Kidney glomerular epithelial cell (primary cell): ENCODE results near the gene SERPINA4.

Source experiments
- DNase-seq: peaks from one replicate; lab custom pipeline; 2025; lab: John Stamatoyannopoulos, UW

SERPINA4 gene, protein sequence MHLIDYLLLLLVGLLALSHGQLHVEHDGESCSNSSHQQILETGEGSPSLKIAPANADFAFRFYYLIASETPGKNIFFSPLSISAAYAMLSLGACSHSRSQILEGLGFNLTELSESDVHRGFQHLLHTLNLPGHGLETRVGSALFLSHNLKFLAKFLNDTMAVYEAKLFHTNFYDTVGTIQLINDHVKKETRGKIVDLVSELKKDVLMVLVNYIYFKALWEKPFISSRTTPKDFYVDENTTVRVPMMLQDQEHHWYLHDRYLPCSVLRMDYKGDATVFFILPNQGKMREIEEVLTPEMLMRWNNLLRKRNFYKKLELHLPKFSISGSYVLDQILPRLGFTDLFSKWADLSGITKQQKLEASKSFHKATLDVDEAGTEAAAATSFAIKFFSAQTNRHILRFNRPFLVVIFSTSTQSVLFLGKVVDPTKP

DNA sequence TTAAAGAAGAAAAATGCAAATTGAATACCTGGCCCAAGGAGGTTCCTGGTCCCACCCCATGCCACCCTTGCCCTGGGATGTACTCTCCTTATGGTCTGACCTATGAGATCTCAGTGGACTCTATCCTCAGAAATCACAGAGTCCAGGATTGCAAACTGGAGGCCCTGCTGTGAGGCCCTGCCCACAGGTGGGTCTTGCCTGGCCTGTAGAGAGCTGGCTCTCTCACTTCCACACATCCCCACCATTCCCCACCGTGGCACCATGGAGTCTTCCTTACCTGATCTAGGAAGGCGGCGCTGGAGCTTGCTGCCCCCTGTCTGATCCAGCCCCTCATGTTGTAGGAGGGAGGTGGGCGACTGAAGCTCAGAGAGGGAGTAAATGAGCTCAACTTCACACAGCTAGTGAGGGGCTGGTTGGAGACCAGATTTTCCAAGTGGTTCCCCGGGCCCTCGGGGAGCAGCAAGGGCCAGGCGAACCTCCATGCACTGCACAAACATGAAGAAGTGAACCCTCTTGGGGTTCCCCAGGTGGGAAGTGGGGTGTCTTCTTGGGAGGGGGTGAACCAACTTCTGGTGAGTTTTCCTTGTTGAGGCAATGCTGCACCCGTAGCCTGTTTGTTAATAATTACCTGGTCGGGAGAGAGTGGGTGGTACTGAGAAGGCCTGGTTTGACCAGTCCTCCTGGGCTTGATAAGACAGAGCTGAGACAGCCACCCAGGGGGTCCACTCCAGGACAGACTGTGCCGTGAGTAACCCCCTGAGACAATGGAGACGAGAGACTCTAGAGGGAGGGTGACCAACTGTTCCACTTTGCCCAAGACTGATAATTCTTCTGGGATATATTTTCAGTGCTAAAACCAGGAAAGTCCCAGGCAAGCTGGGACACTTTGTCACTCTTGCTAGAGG, at the start of gene SERPINA4:
TSS of gene SERPINA4 (plus strand) at position 692 of the 905 bp plus-strand sequence. CDS start 2,041 bp downstream, outside the sequence.
- no peak for DNase-seq

DNA sequence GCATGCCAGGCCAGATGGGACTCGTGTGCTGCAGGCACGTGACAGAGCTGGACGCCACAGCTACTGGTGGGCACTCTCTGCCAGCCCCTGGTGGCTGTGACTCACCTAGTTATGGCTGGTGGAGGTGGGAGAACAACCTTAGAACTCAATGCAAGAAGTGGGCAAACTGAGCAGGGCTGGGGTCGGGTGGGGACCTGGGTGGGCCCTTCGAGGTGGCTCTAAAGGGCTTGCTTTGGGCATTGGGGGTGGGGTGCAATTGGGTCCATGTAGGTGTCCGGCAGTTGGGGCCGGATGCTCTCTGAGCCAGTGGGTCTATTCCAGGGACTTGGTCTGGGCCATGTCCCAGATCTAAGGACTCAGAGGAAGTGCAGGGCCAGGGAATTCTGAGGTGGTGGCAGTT, 46.9 kb upstream of the SERPINA4 start:
- no peak for DNase-seq

- no peak for DNase-seq
These were observed 45.8 kb upstream of the SERPINA4 start for GRCh38 chr14:94515426-94515825.

- DNase-seq = no peak
These were observed 45.4 kb upstream of the SERPINA4 start for GRCh38 chr14:94515856-94516255.

GRCh38 chr14:94517248-94517640, 44.0 kb upstream of the SERPINA4 start:
- no peak for DNase-seq

DNA sequence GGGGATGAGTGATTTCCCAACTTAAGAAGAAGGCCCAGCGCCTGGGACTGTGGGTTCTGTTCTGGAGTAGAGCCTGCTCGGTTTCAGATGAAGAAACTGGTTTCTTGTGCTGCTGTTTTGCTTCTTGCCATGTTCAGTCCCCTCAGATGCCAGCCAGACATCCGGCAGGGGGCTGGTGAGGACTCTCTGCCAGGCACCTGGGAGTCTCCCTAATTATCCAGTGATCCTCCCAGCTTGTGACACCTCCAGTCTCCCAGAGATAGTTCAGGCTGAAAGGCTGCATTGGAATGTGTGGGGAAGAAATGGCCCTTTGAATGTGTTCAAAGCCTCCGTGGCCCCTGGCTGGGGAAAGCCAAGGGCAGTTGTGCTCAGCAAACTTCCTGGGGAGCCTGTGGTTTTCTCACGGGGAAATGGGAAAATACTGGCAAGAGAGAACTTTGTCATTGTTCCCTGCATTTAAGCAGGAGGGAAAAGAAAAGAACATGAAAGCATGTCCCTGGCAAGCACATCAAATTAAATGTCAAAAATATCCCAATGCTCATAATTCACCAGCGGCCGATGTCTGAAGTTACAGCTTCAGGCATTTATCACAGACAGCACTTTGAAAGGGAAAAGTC, 43.5 kb upstream of the SERPINA4 start:
- no peak for DNase-seq

DNA sequence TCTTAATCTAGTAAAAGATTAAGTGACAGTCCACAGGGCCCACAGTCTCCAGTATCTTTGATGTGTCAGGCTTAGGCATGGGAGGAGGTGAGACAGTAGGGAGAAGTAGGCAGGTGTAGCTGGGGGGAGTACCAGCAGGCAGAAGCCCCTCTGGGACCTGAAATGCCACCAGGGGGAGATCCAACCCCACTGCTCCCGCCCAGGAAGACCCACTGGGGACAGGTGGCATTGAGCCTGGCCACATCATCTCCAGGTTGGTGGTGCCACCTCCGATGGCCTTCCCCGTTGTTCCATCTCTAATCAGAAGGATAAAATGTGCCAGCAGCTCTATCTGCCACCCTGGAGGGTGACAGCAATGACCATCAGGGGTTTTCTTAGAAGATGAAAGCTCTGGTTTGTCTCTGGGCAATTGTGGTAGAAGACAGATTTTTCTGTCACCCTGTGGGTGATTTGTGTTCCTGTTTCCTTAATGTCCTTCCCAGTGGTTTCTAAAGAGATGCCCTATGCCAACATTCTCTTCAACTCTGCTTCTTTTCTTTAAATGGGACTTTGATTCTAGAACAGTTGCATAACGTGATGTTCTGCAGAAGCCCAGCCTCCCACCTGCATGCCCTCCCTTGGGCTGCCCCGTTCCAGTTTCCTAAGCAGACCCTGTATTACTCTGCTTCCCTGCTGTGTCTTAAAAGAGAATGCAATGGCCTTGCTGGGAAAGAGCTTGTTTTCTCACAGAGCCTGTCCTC, 39.7 kb upstream of the SERPINA4 start:
- no peak for DNase-seq

GRCh38 chr14:94522115-94522724, 39.0 kb upstream of the SERPINA4 start:
- DNase-seq = no peak

DNA sequence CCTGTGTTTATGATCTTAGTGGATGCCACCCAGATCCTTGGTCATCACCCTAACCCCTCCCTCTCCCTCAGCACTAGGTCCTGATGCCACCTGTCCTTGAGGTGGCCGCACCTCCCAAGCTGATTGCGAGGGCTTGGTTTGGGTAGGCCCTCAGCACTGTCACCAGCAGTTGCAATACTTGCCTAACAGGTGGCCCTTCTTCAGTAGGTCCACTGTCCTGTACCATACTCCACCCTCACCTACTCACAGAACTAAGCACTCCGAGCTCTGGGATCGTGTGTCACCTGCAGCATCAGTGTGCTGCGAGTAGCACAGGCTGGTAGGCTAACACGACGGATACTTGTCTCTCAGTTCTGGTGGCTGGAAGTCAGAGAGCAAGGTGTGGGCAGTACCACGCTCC, 38.0 kb upstream of the SERPINA4 start:
- DNase-seq = no peak

DNA sequence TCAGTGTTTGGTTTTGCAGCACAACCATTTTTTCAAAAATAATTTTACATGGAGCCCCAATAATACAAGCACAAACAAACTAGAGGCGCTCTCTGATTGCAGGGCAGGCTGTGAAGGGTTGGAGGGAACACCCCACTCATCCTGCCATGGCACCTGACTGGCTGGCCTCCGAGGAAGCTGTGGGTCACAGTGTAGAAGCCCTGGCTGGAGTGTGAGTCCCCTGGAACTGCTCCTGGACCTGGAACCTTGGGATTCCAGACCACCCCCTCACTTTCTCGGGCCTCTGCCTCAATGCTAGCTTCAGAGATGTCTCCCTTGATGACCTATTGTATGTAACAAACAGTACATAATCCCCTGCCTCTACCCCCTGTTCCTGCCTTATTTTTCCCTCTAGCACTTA, 37.1 kb upstream of the SERPINA4 start:
- no peak for DNase-seq

DNA sequence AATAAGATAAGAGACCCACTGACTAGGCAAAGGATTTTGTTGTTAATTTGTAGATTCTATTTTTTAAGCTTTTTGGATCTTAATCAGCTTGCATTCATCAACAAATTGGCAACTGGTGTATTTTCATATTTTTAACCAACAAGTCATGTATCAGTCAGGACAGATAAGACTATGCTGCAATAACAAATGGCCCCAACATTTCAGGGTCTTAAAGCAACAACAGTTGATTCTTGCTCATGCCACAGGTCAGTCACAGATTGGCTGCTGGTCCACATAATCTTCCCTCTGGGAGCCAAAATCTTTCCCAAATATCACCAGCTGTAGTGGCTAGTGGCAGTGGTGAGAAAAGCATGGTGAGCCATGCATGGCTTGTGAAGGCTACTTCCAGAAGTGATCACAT, 30.1 kb upstream of the SERPINA4 start:
- DNase-seq = no peak

DNA sequence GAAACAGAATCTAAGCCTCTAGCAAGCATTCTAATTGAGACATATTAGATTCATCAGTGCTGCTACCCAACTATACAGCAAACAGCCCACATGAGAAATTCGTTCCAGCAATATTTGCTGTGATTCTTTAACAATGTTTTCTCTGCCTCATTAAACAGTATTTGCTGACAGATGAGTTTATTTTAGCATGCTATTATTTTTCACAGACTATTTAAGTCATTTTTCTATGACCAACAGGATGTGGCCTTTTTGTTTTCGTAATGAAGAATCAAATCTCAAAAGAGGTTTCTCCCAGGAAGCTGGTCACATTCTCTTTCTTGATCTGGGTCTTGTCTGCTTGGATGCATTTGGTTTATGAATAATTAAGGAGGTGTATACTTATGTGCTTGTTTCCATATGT, 28.8 kb upstream of the SERPINA4 start:
- DNase-seq = no peak

GRCh38 chr14:94535506-94535905, 25.7 kb upstream of the SERPINA4 start:
- no peak for DNase-seq

GRCh38 chr14:94536836-94537235, 24.4 kb upstream of the SERPINA4 start:
- no peak for DNase-seq

DNA sequence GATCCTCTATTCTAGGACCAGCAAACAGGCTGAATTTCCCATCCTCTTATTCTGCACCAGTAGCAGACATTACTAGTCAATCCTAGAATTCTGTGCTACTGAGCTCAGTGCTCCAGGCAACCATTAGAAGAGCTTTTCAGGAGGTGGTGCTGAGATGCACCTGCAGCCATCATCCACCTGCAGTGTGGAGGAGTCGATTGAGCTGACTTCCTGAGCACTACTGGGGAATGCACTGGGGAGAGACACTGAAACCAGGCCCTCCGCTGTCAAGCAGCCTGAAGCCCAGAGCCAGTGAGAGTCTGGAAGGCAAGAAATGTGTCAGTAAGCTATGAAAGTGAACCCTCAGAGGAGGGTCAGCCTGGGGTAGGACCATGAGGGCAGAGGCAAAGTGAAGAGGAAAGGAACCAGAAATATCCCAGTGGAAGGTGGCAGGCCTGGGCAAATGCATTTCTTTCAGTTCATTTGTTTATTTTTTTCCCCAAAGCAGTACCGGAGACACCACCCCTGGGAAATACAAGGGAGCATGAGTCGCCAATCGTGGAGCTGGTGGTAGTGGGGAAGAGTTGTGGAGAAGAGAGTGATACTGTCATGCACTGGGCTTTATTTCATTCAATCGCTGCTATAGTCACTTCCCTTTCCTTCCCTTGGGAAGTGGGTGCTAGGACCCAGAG, 23.0 kb upstream of the SERPINA4 start:
- DNase-seq = no peak

GRCh38 chr14:94539181-94539580, 22.1 kb upstream of the SERPINA4 start:
- DNase-seq = no peak

GRCh38 chr14:94540031-94540794, 21.0 kb upstream of the SERPINA4 start:
- DNase-seq = no peak

DNA sequence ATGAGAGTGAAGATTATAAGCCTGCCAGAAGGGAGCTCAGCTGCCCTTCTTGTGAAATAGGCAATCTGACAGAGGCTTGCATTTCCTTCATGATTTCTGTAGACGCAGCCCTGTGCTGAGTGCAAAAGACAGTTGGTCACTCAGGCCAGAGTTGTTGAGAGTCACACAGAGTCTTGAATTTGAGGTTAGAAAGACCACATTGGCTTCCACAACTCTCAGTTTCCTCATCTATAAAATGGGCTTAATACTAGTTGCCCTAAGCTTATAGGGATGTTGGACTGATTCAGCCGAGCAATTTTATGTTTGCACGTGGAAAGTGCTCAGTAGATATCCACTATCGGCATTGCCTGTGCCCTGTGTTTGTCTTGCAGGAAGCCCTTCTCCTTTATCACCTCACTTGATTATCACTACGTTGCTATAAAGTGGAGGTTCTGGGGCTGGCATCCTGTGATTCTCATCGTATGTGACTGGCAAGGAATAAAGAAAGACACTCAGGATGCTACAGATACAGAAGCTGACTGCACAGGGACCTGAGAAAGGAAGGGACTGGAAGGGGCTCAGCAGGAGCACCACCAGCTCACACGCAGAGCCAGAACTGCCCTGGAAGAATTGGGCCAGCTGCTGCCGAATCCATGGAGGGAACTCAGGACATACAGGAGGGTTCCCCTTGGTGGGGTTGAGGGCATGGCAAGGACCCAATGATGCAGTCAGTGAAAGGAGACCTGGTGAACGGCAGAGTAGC, 19.8 kb upstream of the SERPINA4 start:
- DNase-seq = no peak

DNA sequence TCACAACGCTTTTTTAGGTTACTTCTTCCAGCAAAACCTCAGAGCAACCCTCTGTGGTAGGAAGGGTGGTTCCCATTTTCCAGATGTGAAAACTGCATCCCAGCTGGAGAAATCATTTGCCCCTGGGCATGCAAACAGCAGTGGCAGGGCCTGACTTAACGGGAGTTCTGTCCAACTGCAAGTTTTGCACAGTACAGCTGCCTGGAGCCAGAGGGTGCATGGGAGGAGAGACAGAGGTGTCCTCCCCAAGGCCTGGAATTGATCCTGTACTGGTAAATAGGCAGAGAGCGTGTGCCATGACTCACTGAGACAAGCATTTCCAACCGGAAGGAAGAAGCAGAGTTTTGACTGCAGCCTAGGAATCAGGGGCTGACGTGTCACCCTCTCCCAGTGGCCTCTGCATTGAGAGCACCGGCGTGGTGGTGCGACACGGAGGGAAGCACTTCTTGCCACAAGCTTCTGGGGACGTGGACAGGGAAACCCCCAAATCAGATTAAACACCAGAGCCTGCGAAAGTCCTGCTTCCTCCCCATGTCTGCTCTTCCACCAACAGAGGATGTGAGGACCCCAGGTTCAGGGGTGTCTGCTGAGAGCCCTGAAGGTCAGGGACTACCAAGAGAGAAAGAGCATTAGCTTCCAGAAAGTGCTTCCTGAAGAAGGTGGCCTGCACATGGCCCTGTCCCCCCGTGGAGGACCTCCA, 19.0 kb upstream of the SERPINA4 start:
- no peak for DNase-seq
